Measurements from ENCODE around the gene CNDP1. TPM values are rescaled to one million over a fixed set of nuclear protein-coding genes. Genes with fewer than 3 reads are reported as not detected.

Gene CNDP1
- polyA plus RNA-seq, 1 donor from 2014 or later = 2.1 TPM

DNA sequence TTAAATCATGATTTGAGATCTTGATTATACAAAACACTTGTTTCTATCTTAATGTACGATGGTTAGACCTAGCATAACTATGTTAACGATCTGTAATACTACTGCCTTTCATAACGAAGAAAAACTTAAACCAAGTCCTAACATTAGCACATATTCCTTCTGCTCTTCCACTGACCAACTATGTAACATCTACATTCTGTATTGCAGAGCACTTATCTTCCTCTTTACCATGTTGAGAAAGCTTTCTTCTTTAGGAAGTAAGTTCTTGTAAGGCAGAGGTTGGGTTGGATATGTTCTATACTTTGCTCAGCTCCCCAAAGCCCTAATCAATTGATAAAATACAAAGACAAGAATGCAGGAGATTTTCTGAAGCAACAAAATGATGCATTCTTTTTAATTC lies 55.5 kb downstream of the CNDP1 start:
- H3K79me2 ChIP-seq (replicated peaks; ENCODE audit: insufficient read depth, low read length) = no peaks in the 10 kb centered on the region
- no peak overlapping the region for H3K9ac ChIP-seq (ENCODE audit: low read length)
- no peaks in the 10 kb centered on the region for H3K36me3 ChIP-seq (ENCODE audit: insufficient read depth, low read length)
- no peak overlapping the region for H3K4me3 ChIP-seq (ENCODE audit: low read length)
- no peak overlapping the region for H2AFZ ChIP-seq (ENCODE audit: low read depth, low read length)
- H3F3A ChIP-seq (ENCODE audit: insufficient read depth, low read length, poor library complexity, severe bottlenecking) = no peaks in the 10 kb centered on the region
- no peaks in the 10 kb centered on the region for H3K27me3 ChIP-seq (ENCODE audit: insufficient read depth, low read depth, low read length)
- H3K9me3 ChIP-seq (ENCODE audit: low read length) = no peaks in the 10 kb centered on the region
- no peaks in the 10 kb centered on the region for H3K9me2 ChIP-seq (ENCODE audit: insufficient read depth, low read length)
- H4K20me1 ChIP-seq (ENCODE audit: insufficient read depth) = no peaks in the 10 kb centered on the region
- no peak overlapping the region for H3K27ac ChIP-seq (ENCODE audit: low read length)
- H3K4me2 ChIP-seq (ENCODE audit: low read length) = no peak overlapping the region
- TF ChIP-seq, protein P1, sequence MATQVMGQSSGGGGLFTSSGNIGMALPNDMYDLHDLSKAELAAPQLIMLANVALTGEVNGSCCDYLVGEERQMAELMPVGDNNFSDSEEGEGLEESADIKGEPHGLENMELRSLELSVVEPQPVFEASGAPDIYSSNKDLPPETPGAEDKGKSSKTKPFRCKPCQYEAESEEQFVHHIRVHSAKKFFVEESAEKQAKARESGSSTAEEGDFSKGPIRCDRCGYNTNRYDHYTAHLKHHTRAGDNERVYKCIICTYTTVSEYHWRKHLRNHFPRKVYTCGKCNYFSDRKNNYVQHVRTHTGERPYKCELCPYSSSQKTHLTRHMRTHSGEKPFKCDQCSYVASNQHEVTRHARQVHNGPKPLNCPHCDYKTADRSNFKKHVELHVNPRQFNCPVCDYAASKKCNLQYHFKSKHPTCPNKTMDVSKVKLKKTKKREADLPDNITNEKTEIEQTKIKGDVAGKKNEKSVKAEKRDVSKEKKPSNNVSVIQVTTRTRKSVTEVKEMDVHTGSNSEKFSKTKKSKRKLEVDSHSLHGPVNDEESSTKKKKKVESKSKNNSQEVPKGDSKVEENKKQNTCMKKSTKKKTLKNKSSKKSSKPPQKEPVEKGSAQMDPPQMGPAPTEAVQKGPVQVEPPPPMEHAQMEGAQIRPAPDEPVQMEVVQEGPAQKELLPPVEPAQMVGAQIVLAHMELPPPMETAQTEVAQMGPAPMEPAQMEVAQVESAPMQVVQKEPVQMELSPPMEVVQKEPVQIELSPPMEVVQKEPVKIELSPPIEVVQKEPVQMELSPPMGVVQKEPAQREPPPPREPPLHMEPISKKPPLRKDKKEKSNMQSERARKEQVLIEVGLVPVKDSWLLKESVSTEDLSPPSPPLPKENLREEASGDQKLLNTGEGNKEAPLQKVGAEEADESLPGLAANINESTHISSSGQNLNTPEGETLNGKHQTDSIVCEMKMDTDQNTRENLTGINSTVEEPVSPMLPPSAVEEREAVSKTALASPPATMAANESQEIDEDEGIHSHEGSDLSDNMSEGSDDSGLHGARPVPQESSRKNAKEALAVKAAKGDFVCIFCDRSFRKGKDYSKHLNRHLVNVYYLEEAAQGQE (IDR thresholded peaks at IDR 0.05; ENCODE audit: borderline replicate concordance) = no peak
- TF ChIP-seq, protein P2, sequence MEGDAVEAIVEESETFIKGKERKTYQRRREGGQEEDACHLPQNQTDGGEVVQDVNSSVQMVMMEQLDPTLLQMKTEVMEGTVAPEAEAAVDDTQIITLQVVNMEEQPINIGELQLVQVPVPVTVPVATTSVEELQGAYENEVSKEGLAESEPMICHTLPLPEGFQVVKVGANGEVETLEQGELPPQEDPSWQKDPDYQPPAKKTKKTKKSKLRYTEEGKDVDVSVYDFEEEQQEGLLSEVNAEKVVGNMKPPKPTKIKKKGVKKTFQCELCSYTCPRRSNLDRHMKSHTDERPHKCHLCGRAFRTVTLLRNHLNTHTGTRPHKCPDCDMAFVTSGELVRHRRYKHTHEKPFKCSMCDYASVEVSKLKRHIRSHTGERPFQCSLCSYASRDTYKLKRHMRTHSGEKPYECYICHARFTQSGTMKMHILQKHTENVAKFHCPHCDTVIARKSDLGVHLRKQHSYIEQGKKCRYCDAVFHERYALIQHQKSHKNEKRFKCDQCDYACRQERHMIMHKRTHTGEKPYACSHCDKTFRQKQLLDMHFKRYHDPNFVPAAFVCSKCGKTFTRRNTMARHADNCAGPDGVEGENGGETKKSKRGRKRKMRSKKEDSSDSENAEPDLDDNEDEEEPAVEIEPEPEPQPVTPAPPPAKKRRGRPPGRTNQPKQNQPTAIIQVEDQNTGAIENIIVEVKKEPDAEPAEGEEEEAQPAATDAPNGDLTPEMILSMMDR (IDR thresholded peaks at IDR 0.05; ENCODE audit: poor library complexity, severe bottlenecking) = no peak

DNA sequence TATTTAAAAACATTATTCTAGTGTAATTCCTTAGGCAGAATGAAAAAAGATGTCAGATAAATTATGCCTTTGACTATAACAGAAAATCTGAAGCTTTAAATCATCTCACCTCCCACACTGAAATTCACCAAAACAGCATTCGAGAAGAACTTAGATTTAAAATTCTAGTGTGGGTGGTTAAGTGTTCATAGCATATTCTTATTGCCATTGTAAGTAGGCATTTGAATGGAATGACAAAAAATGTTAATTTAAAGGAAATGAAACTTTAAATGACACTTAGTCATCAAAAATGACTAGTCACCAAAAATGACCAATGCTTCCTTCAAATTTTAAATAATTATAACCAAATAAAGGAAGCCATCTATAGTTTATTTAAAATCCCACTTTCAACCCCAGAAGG lies 56.4 kb downstream of the CNDP1 start:
- H3K9me2 ChIP-seq (ENCODE audit: insufficient read depth, low read length) = no peaks in the 10 kb centered on the region
- H3K27me3 ChIP-seq (ENCODE audit: insufficient read depth, low read depth, low read length) = no peaks in the 10 kb centered on the region
- no peak overlapping the region for H3K27ac ChIP-seq (ENCODE audit: low read length)
- TF ChIP-seq, protein P2 (IDR thresholded peaks at IDR 0.05; ENCODE audit: poor library complexity, severe bottlenecking) = no peak
- TF ChIP-seq POLR2AphosphoS5 (IDR thresholded peaks at IDR 0.05) (no peak), EP300 (conservative IDR thresholded peaks at IDR 0.05; ENCODE audit: poor library complexity, severe bottlenecking) (no peak), MXI1 (conservative IDR thresholded peaks at IDR 0.05; ENCODE audit: poor library complexity, severe bottlenecking) (no peak), SMC3 (conservative IDR thresholded peaks at IDR 0.05; ENCODE audit: poor library complexity) (no peak), TAF1 (IDR thresholded peaks at IDR 0.05; ENCODE audit: low read depth) (no peak), RAD21 (conservative IDR thresholded peaks at IDR 0.05) (no peak), EZH2 (IDR thresholded peaks at IDR 0.05; ENCODE audit: borderline replicate concordance, insufficient read depth, low read length, poor library complexity, severe bottlenecking) (no peak)
- TF ChIP-seq, protein P1 (IDR thresholded peaks at IDR 0.05; ENCODE audit: borderline replicate concordance) = no peak
- no peaks in the 10 kb centered on the region for H4K20me1 ChIP-seq (ENCODE audit: insufficient read depth)
- no peak overlapping the region for H2AFZ ChIP-seq (ENCODE audit: low read depth, low read length)
- H3K4me2 ChIP-seq (ENCODE audit: low read length) = no peak overlapping the region
- no peaks in the 10 kb centered on the region for H3K36me3 ChIP-seq (ENCODE audit: insufficient read depth, low read length)
- H3F3A ChIP-seq (ENCODE audit: insufficient read depth, low read length, poor library complexity, severe bottlenecking) = no peaks in the 10 kb centered on the region
- no peak overlapping the region for H3K4me3 ChIP-seq (ENCODE audit: low read length)
- H3K79me2 ChIP-seq (replicated peaks; ENCODE audit: insufficient read depth, low read length) = peaks cover under 1% of the 10 kb centered on the region
- no peaks in the 10 kb centered on the region for H3K9me3 ChIP-seq (ENCODE audit: low read length)
- no peak overlapping the region for H3K9ac ChIP-seq (ENCODE audit: low read length)
